ENCODE results near the gene ZFP92.

DNA sequence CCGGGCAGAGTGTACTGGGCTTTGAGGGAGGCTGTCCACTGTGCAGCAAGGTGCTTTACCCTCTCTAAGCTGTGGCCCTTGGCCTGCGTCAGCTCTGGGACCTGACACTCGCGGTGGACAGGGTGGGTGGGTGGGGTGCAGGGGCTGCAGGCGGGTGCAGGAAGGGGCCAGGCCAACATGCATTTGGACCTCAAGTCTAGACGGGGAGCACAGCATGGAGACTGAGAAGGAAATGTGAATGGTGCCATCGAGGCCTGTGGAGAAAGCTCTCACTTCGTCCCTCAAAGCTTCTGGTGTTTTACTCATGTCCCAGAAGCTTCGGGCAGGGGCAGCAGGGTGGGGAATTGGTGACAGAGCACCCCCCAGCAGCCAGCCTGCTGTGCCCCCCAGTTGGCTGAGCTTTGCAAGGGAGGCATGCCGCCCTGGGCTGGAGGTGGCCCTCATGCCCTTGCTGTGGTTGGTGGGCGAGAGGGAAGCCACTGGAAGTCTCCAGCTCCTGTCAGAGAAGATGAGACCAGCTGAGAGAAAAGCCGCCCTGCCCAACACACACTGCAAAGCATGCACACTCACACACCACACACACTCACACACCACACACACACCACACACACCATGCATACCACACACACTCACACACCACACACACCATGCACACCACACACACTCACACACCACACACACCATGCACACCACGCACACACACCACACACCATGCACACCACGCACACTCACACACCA is 22.4 kb upstream of the ZFP92 start:
- no peak for TF ChIP-seq POLR2A (IDR thresholded peaks at IDR 0.05; ENCODE audit: low read depth, low read length)
- TF ChIP-seq TAF1 (IDR thresholded peaks at IDR 0.05; ENCODE audit: borderline replicate concordance, low read depth, low read length): no peak
- no peak for TF ChIP-seq POLR2AphosphoS5 (IDR thresholded peaks at IDR 0.05; ENCODE audit: low read depth, low read length)
